ENCODE results near the gene MAP2K2. TPM values are rescaled to one million over a fixed set of nuclear protein-coding genes. Genes with fewer than 3 reads are reported as not detected.
"Not testable (repeated sequence)": the region's sequence is repeated elsewhere in the genome, so short reads cannot be mapped to it uniquely, and the experiment has no call there.

The MAP2K2 gene
- total RNA-seq, 2 donors from 2014 or later, result 104 to 145 TPM

DNA sequence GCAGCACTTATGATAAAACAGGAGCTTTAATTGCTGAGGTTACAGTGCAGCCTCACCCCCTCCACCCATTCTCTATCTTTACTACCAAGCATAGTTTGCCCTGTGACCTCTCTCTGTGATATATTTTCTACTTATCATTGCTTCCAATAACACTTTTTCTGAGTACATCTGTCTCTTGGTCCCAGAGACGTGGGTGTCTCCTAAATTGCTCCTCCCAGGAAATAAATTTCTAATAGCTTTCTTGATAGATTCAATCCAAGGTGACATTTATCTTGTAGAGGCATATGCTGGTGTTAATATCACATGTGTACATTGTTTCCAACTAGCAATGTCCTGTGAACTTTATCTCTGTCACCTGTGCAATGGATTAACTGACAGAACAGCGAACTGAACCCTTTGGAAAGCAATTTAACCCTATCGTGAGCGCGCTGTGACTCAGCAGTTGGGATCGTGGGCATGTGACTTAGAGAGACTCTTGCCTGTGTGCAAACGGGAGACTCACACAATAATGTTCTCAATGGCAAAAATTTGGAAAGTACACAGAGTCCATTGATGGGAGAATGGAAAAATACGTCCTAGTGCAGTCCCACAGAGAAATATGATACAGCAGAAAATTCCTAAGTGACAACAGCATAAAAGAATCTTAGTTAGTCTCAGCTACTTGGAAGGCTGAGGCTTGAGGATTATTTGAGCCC, 7.0 kb upstream of the MAP2K2 start:
- Histone ChIP-seq H3K36me3 (no peaks in the 10 kb centered on the region), H3K4me3 (no peak overlapping the region), H3K4me1 (replicated peaks) (no peaks in the 10 kb centered on the region), H3K9me3 (no peaks in the 10 kb centered on the region), H3K27me3 (replicated peaks; ENCODE audit: insufficient read depth) (no peaks in the 10 kb centered on the region), H3K27ac (no peak overlapping the region)
- intact Hi-C loops (cut with DNase I), result no loop called here
- 26% methylated on average over 8 of the region's 8 CpGs for WGBS
- TF ChIP-seq POLR2AphosphoS5 (IDR thresholded peaks at IDR 0.05) (no peak), POLR2A (IDR thresholded peaks at IDR 0.05) (no peak)
- TF ChIP-seq, protein P1, sequence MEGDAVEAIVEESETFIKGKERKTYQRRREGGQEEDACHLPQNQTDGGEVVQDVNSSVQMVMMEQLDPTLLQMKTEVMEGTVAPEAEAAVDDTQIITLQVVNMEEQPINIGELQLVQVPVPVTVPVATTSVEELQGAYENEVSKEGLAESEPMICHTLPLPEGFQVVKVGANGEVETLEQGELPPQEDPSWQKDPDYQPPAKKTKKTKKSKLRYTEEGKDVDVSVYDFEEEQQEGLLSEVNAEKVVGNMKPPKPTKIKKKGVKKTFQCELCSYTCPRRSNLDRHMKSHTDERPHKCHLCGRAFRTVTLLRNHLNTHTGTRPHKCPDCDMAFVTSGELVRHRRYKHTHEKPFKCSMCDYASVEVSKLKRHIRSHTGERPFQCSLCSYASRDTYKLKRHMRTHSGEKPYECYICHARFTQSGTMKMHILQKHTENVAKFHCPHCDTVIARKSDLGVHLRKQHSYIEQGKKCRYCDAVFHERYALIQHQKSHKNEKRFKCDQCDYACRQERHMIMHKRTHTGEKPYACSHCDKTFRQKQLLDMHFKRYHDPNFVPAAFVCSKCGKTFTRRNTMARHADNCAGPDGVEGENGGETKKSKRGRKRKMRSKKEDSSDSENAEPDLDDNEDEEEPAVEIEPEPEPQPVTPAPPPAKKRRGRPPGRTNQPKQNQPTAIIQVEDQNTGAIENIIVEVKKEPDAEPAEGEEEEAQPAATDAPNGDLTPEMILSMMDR (IDR thresholded peaks at IDR 0.05), result no peak
- DNase-seq (ENCODE audit: low spot score), result no peak

DNA sequence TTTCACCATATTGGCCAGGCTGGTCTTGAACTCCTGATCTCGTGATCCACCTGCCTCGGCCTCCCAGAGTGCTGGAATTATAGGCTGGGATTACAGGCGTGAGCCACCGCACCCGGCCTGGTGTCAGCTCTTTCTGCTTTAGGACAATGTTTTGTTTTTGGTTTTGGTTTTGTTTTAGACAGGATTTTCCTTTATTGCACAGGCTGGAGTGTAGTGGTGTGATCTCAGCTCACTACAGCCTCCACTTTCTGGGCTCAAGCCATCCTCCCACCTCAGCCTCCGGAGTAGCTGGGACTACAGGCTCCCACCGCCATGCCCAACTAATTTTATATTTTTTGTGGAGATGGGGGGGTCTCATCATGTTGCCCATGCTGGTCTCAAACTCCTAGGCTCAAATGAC, 5.1 kb upstream of the MAP2K2 start:
- H3K27ac ChIP-seq; H3K36me3 ChIP-seq; DNase-seq (ENCODE audit: low spot score); H3K9me3 ChIP-seq; H3K4me1 ChIP-seq (replicated peaks); H3K27me3 ChIP-seq (replicated peaks; ENCODE audit: insufficient read depth); intact Hi-C loops (cut with DNase I); H3K4me3 ChIP-seq: not testable (repeated sequence)
- WGBS, result 93% methylated on average over 7 of the region's 7 CpGs

DNA sequence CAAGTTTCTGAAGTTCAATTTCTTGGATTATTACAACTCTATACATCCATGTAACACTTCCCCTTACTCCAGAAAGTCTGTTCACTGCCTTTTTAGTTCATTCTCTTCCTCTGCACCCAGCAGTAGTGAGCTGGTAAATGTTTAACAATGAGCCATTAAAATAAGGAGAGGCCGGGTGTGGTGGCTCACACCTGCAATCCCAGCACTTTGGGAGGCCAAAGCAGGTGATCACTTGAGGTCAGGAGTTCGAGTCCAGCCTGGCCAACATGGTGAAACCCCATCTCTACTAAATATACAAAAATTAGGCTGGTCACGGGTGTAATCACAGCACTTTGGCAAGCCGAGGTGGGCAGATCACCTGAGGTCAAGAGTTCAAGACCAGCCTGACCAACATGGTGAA, 3.4 kb upstream of the MAP2K2 start:
- WGBS, result 87% methylated on average over 4 of the region's 4 CpGs
- not testable (repeated sequence) for DNase-seq (ENCODE audit: low spot score)

DNA sequence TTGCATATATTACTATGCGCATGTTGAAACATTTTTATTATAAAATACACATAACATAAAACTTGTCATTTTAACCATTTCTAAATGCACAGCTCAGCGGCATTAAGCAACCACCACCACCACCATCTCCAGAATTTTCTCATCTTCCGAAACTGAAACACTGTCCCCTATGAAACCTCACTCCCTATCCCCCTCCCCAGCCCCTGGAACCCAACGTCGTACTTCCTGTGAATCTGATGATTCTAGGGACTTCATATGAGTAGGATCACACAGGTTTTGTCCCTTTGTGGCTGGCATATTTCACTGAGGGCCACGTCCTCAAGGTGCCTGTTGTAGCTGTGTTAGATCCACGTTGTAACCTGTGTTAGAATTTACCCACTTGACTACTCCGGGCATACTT, 716 bp upstream of the MAP2K2 start:
- 40% methylated on average over 8 of the region's 8 CpGs for WGBS
- Histone ChIP-seq H3K9me3 (no peaks in the 10 kb centered on the region), H3K27me3 (replicated peaks; ENCODE audit: insufficient read depth) (no peaks in the 10 kb centered on the region), H3K4me3 (peak overlapping the region; percentile 89 to 95), H3K4me1 (replicated peaks) (peaks cover 12% of the 10 kb centered on the region), H3K27ac (peak overlapping the region in 1 of 2 donors; percentile 73), H3K36me3 (no peaks in the 10 kb centered on the region)
- intact Hi-C loops (cut with DNase I), result loop anchor here (5.0 kb wide), 1 partner anchor 62 kb away; no protein-coding TSS in a partner anchor
- TF ChIP-seq POLR2AphosphoS5 (IDR thresholded peaks at IDR 0.05) (no peak), POLR2A (IDR thresholded peaks at IDR 0.05) (no peak)
- TF ChIP-seq, protein P1 (IDR thresholded peaks at IDR 0.05), result no peak
- no peak for DNase-seq (ENCODE audit: low spot score)

More for the DNA sequence above, 3.4 kb upstream of the MAP2K2 start:
- H3K27me3 ChIP-seq (replicated peaks; ENCODE audit: insufficient read depth); H3K9me3 ChIP-seq; H3K27ac ChIP-seq; H3K4me3 ChIP-seq; H3K36me3 ChIP-seq; intact Hi-C loops (cut with DNase I): not testable (repeated sequence)
- H3K4me1 ChIP-seq (replicated peaks), result peaks cover 12% of the 10 kb centered on the region

DNA sequence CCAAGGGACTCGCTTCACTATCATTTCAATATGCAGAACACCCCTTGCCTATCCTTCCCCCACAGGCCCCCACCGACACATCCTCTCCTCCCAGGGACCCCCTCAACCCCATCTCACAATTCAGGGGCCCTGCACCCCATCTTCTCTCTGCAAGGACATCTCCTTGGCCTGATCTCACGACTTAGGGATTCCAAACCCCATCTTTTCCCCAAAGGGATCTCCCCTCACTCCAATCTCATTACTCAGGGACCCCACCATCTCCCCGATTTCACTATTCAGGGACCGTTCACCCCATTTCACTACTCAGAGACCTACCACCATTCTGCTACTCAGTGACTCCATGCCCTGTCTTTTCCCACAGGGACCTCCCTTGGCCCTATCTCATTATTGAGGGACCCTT, 1.4 kb downstream of the MAP2K2 start:
- peak overlapping the region; percentile 89 to 95 for H3K4me3 ChIP-seq
- no peak for DNase-seq (ENCODE audit: low spot score)
- TF ChIP-seq POLR2A (IDR thresholded peaks at IDR 0.05), result no peak
- no peak for TF ChIP-seq POLR2AphosphoS5 (IDR thresholded peaks at IDR 0.05)
- TF ChIP-seq, protein P1 (IDR thresholded peaks at IDR 0.05), result no peak
- no peaks in the 10 kb centered on the region for H3K9me3 ChIP-seq
- H3K27ac ChIP-seq, result peak overlapping the region; percentile 59 to 73
- H3K27me3 ChIP-seq (replicated peaks; ENCODE audit: insufficient read depth), result no peaks in the 10 kb centered on the region
- peaks cover 12% of the 10 kb centered on the region for H3K4me1 ChIP-seq (replicated peaks)
- H3K36me3 ChIP-seq, result no peaks in the 10 kb centered on the region
- intact Hi-C loops (cut with DNase I), result loop anchor here (5.0 kb wide), 1 partner anchor 60 kb away; no protein-coding TSS in a partner anchor
- WGBS, result 61% methylated on average over 5 of the region's 5 CpGs

DNA sequence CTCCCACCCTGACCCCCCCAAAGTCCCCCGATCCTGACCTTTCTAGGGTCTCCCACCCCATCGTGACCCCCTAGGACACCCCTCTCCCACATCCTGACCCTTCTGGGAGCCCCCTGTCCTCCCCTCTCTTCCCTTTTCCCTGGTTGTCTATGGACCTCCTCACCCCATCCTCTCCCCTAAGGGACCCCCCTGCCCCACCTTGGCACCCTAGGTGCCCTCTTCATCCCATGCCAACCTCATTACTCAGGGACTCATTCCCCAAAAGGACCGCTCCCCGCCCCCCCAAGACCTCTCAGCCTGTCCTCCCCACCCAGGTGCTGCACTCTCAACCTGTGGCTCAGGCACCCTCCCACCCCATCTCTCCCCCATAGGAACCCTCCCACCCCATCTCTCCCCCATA, 2.1 kb downstream of the MAP2K2 start:
- Histone ChIP-seq H3K9me3 (no peaks in the 10 kb centered on the region), H3K36me3 (no peaks in the 10 kb centered on the region), H3K4me1 (replicated peaks) (peaks cover 12% of the 10 kb centered on the region), H3K4me3 (no peak overlapping the region), H3K27me3 (replicated peaks; ENCODE audit: insufficient read depth) (no peaks in the 10 kb centered on the region), H3K27ac (no peak overlapping the region)
- intact Hi-C loops (cut with DNase I), result loop anchor here (5.0 kb wide), 1 partner anchor 60 kb away; no protein-coding TSS in a partner anchor
- no peak for DNase-seq (ENCODE audit: low spot score)
- TF ChIP-seq, protein P1 (IDR thresholded peaks at IDR 0.05), result no peak
- TF ChIP-seq POLR2A (IDR thresholded peaks at IDR 0.05) (no peak), POLR2AphosphoS5 (IDR thresholded peaks at IDR 0.05) (no peak)
- WGBS, result 94% methylated on average over 4 of the region's 4 CpGs
